ENCODE measurements around the gene PRDX5. TPM values are rescaled to one million over a fixed set of nuclear protein-coding genes. Genes with fewer than 3 reads are reported as not detected.

Gene PRDX5
- total RNA-seq, 1 donor from 2014 or later: 245 TPM

DNA sequence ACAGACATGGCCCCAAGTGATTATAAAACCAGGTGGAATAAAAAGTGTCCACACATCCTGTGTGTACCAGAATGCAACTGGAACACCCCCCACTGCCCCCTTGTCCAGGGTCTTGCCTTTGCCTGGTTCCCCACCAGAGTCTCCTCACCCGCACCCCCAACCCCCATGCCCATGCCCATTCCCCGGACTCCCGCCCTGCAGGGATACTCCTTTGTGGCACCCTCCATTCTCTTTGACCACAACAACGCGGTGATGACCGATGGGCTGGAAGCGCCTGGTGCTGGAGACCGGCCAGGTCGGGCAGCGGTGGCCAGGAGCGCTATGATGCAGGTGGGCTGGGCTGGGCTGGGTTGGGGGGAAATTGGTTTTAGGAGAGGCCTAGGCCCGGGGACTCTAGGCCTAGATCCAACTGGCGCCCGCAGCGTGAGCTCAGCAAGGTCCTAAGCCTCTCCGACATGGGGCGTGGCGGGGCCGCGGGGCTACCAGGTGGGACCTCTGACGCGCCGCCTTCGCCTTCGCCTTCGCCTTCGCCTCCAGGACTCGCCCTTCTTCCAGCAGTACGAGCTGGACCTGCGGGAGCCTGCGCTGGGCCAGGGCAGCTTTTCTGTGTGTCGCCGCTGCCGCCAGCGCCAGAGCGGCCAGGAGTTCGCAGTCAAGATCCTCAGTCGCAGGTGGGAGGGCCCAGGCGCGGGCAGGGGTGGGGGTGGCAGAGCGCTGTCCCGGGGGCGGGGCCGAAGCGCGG lies 50.2 kb downstream of the PRDX5 start:
- no peak for DNase-seq

DNA sequence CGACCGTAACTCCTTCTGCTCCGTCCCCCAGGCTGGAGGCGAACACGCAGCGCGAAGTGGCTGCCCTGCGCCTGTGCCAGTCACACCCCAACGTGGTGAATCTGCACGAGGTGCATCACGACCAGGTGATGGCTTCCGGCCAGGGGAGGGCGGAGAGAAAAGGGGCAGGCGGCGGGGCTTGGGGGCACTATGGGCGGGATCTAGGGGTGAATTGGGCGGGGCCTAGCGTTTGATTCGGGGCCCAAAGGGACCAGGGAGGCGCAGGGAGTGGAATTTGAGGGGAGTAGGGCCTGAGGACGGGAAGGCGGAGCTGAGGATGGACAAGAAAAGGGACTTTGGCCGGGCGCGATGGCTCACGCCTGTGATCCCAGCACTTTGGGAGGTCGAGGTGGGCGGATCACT lies 50.8 kb downstream of the PRDX5 start:
- DNase-seq: no peak

DNA sequence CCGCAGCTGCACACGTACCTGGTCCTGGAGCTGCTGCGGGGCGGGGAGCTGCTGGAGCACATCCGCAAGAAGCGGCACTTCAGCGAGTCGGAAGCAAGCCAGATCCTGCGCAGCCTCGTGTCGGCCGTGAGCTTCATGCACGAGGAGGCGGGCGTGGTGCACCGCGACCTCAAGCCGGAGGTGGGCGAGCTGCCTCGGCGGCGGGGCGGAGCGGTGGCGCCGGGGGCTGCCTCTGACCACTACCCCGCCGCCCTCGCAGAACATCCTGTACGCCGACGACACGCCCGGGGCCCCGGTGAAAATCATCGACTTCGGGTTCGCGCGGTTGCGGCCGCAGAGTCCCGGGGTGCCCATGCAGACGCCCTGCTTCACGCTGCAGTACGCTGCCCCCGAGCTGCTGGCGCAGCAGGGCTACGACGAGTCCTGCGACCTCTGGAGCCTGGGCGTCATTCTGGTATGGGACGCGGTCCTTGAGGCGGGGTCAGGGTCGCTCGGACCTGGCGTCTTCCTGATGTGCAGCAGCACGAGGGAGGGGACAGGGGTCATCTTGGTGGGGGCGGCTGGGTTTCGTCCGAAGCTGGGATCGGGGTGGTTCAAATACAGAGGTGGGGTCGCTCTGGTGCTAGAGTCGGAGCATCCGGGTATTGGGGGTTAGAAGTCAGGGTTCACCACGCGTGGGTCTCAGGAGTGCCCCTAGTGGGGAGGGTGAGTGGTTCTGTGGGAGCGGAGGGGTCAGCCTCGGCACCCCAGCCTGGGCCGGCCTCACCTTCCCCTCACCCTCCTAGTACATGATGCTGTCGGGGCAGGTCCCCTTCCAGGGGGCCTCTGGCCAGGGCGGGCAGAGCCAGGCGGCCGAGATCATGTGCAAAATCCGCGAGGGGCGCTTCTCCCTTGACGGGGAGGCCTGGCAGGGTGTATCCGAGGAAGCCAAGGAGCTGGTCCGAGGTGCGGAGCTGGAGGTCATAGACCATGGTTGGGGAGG lies 51.8 kb downstream of the PRDX5 start:
- no peak for DNase-seq

DNA sequence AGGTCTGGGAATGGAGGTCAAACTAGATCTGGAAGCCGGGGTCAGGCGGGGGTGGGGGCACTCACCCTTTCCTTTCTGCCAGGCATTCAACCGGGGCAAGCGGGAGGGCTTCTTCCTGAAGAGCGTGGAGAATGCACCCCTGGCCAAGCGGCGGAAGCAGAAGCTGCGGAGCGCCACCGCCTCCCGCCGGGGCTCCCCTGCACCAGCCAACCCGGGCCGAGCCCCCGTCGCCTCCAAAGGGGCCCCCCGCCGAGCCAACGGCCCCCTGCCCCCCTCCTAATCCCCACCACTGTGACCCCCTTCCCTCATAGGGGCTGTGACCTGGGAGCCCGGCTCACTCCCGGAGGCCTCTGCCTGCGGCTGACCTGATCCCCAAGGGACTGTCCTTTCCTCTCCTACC lies 53.3 kb downstream of the PRDX5 start:
- no peak for DNase-seq

Other genes starting within 250 kb of the PRDX5 start
- 17.5 and 29.3 TPM in 2 replicates for gene MACROD1, start 152.0 kb upstream of the PRDX5 start, total RNA-seq
- 139 and 191 TPM in 2 replicates for gene STIP1, start 131.9 kb upstream of the PRDX5 start, total RNA-seq
- gene FERMT3, start 111.4 kb upstream of the PRDX5 start, total RNA-seq: 6.5 and 26.5 TPM in 2 replicates
- 24.1 and 45.6 TPM in 2 replicates for gene TRPT1, start 91.9 kb upstream of the PRDX5 start, total RNA-seq
- gene NUDT22, start 91.8 kb upstream of the PRDX5 start, total RNA-seq: 43.2 and 44.6 TPM in 2 replicates
- 7.0 and 17.4 TPM in 2 replicates for gene DNAJC4, start 87.6 kb upstream of the PRDX5 start, total RNA-seq
- gene VEGFB, start 83.5 kb upstream of the PRDX5 start, total RNA-seq: 20.4 and 23.1 TPM in 2 replicates
- 43.9 and 45.6 TPM in 2 replicates for gene FKBP2, start 77.0 kb upstream of the PRDX5 start, total RNA-seq
- gene PPP1R14B, start 71.2 kb upstream of the PRDX5 start, total RNA-seq: 238 and 297 TPM in 2 replicates
- gene PLCB3, start 66.6 kb upstream of the PRDX5 start, total RNA-seq: 37.8 and 54.6 TPM in 2 replicates
- 57.2 and 65.9 TPM in 2 replicates for gene BAD, start 33.5 kb upstream of the PRDX5 start, total RNA-seq
- gene GPR137, start 32.3 kb upstream of the PRDX5 start, total RNA-seq: 11.5 and 12.1 TPM in 2 replicates
- 0.17 TPM in 1 of 2 replicates, not detected in the other for gene KCNK4, start 26.8 kb upstream of the PRDX5 start, total RNA-seq
- gene CATSPERZ, start 17.8 kb upstream of the PRDX5 start, total RNA-seq: not detected in 2 replicates
- gene ESRRA, start 12.6 kb upstream of the PRDX5 start, total RNA-seq: 60.3 and 76.7 TPM in 2 replicates
- gene TRMT112, start 562 bp upstream of the PRDX5 start, total RNA-seq: 202 and 290 TPM in 2 replicates
- gene CCDC88B, start 22.1 kb downstream of the PRDX5 start, total RNA-seq: 0.56 and 1.2 TPM in 2 replicates
- gene RPS6KA4, start 41.0 kb downstream of the PRDX5 start, total RNA-seq: 35.9 and 46.6 TPM in 2 replicates
- not detected in 2 replicates for gene SLC22A11, start 237.8 kb downstream of the PRDX5 start, total RNA-seq